ENCODE data around the gene BCKDHB.

The BCKDHB gene

DNA sequence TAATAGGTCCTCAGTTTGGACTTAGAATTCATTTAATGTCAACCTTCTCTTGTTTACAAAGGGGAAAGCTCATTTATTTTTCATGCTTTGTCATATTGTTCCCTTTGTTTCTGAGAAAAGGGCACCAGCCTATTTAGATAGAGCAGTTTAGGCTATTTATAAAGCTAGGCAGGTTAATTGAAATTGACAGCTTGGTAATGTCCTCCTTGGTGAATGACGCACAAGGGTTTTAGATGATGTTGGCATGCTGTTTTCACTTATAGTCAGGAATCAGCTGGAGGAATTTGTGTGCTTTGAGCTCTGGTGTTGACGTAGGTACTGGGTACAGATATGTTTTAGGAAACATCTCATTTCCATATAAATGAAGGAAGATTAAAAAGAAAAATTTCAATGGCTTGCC, 45.2 kb downstream of the BCKDHB start:
- DNase-seq (ENCODE audit: low spot score) = no peak

DNA sequence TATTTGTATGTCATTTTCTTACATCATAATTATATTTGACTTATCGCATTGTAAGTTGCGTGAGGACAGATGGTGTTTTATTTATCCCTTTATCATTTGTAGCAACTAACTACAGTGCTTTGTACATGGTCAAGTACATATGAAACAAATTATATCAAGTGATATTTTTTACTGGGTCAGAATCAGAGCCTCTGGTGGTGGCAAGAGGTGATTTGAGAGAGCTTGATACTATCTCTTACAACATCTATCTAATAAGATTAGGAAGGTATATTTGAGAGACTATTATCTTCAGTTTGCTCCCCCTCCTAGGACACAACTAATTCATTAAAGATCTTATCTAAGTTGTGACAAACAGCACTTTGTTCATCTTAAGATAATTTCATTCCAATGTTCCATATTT, 47.7 kb downstream of the BCKDHB start:
- no peak for DNase-seq (ENCODE audit: low spot score)

DNA sequence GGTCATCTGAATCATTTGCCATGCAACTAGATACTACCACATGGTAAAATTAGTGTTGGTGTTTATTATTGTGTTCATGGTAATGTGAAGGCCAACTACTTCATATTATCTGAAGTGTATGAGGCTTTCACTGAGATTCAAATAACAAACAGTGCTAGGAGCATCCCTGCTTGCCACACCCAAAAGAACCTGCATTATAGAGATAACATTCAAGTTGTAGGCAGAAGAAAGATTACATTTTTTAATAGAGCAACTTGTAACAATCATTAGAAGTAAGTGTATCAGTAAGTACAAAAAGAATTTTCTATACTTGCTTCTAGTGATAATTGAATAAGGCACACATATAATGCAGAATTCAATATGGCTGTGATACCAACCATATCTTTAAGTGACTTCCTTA, 49.8 kb downstream of the BCKDHB start:
- DNase-seq (ENCODE audit: low spot score) = no peak

DNA sequence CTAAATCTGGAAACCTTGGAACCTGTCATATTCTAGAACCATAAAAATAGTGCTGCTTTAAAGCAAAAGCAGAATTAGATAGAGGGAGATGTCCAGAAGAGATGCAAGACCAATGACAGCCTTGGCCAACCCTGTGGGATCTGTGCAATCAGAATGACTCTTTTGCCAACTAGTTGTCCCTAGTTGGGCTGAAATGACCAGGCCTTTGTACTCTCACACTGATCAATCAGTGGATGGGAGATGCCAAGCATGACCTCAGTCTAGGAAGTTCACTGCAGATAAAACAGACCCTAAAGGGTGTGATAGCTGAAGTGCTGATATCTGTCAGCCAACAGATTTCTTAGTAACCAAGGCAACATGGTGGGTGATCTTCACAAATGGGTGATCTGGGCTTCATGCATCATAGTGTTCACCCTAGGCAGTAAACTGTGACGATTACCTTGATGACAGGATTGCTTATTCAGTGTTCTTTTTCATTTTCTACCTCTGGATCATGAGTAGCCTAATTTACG, 52.1 kb downstream of the BCKDHB start:
- no peak for DNase-seq (ENCODE audit: low spot score)

DNA sequence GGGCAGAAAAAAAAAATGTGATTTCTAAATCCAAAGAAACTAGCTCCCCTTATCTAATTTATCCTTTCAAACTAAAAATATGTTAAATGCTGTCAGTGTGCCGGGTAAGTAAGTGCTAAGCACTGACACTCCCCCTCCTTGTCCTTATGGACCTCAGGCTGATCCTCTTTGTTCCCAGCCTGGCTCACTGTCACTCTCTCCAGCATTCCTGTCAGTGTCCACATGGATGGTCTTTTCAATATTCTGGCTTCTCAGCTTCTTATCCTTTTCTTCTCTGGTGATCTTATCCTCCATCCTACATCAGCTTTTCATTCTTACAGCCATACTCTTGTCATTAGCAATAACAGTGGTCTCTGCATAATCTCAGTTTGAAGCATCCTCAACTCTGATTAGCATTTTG, 55.0 kb downstream of the BCKDHB start:
- no peak for DNase-seq (ENCODE audit: low spot score)

DNA sequence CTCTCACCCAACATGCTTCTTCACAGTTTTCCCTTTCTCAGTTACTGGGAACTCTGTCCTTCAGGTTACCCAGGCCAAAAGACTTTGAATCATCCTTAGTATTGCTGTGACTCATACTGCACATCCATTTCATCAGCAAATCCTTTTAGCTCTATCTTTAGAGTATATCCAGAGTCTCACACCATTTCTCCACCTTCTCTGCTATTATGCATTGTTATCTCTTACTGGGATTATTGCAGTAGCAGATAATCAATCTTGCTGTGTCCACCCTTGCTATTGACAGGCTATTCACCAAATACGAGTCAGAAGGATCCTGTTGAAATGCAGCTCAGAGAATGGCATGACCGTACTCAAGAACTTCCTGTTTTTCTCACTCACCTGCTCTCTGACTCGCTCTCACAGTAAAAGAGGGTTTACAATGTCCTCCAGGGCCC, 57.3 kb downstream of the BCKDHB start:
- DNase-seq (ENCODE audit: low spot score) = peak; percentile 11

DNA sequence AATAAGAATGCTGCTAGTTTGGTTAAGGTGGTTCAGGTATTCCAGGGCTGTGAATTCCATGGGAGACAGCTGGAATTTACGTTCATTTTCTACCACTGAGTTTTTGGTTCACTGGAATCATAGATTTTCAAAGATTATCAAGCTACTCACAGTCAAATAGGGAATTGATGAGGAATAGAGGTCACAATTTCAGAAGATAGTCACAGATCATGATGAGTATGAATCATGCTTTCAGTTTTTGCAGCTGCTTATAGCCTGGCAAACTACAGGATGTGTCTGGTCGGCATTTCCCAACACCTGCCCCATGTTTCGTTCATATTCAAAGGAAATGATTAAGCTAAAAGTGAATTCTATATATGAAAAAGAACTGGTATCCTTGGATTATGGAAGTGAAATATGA, 58.7 kb downstream of the BCKDHB start:
- no peak for DNase-seq (ENCODE audit: low spot score)

DNA sequence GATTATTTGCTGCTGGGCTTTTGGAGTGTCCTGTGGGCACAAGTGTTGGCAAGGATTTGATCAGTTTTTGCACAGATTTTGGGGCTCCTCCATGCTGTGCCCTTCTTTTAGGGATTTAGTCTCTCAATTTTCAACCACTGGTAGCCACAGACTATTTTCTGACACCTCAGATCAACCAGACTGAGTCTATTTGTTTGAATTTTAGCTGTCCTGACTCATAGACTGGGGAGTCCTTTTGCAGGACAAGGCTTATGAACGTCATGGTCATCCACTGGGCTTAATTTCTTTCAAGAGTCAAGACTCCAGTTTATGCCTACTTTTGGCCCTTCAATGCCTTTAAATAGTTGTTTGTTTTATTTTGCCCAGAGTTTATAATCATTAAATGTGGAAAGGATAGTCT, 59.3 kb downstream of the BCKDHB start:
- no peak for DNase-seq (ENCODE audit: low spot score)

DNA sequence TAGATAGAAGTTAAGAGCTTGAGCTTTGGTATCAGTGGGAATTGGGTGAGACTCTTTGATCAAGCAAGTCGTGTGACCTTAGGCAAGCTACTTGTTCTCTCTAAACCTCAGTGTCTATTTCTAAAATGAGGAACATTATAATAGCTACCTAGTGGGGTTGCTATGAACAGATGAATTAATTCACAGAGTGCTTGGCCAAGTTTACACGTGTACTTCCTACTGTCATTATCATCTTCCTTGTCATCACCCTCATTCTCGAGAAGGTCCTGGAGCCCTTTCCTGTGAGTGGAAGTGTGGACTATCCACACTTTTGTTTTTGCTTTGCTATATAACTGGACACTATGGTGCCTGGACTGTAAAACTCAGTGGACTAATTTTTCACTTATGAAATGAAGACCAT, 64.0 kb downstream of the BCKDHB start:
- no peak for DNase-seq (ENCODE audit: low spot score)

DNA sequence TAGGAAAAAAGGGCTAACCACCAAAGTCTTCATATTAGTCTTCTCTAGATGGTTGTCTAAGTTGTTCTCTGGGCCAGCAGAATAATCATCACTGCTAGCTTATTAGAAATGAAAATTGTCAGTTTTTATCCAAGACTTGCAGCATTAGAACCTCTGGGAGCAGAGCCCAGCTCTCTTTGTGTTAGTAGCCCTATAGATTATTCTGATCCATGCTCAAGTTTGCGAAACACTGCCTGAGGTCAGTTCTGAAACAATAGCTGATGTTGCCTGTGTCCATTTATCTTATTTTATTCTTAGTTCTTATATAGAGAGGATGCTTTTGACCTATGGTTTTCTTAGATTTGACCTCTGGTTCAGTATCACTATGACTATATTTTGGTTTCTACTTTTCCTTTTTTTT, 66.9 kb downstream of the BCKDHB start:
- DNase-seq (ENCODE audit: low spot score) = no peak

DNA sequence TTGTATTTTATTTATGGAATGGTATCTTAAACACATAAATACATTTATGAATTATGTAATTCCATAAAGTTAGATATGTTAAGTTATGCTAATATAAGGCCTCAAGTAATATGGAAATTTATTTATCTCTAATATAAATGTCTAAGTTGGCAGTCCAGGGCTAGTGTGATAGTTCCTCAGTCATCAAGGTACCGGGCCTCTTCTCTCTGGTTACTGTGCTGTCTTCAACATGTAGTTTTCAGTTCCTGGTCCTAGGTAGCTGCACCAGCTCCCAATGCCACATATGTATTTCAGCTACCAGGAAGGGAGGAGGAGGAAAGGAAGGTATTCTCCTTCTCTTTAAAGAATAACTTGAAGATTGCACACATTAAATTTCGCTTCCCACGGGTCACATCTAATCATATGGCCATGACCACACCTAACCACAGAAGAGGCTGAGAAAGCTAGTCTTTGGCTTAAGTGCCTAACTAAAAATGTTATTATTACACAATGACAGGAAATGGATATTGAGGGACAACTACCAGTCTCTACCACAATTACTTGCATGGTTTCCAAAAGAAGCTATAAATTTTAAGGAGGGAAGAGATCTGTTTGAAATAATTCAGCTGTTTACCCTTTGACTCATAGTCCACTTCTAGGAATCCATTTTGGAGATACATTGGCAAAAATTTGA, 68.6 kb downstream of the BCKDHB start:
- no peak for DNase-seq (ENCODE audit: low spot score)

DNA sequence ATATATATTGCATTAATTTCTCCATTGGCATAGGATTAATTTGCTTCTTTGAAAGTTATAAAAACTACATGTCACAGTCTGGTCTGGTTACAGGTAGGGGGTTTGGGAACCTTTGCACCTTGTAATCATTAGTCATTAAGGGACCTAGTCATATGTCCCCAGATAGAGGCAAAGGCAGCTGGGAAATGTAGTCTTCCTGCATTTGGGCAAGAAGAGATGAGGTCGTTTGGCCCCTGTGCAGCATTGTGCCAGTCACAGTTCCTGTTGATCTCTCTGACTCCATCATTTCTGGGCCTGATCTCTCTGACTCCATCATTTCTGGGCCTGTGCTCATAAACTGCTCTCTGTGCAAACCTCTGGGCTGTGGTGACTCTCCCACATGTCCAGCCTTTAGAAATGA, 73.2 kb downstream of the BCKDHB start:
- no peak for DNase-seq (ENCODE audit: low spot score)

DNA sequence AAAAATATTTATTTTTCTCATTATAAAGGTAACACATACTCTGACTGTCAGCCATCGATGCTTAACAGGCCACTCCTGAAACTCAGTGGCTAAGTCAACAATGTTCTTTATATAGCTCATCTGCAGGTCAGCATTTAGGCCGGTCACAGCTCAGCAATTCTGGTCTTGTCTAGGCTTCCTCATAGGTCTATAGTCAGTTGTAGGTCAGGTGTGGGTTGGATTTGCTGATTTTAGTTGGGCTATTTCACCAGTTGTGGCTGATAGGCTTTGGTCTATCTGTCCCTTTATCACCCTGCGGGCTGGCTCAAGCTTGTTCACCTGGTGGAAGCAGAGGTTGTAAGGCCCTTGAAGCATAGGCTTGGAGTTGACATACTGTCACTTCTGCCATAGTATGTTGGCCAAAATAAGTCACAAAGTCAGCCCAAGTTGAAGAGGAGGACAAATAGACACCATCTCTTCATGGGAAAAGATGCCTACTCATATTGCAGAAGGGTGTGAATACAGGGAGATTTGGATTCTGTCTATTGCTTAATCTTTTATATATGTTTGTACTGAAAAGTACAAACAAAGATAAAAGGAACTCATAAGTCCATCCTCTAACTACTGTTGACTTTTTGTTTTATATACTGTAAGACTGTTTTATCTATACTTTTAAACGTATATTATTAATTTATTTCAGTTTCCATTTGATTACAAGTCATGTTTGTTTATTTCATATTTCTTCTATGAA, 75.0 kb downstream of the BCKDHB start:
- DNase-seq (ENCODE audit: low spot score) = no peak

DNA sequence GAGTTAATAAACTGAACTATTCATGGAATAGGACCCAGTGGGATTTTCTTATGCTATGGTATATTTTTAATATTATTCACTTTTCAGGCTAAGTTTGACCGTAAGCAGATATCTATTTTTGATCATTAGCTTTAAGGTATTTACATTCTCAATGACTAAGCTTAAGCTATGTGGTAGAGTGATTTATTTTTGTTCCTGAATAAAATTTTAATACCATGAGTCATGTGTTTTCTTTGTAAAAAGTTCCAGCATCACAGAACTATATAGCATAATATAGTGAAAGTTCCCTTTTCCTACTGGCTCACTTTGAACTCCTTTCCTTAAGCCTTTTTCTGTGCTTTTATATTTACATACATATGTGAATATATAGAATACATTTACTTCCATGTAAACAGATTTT, 75.8 kb downstream of the BCKDHB start:
- DNase-seq (ENCODE audit: low spot score) = no peak

DNA sequence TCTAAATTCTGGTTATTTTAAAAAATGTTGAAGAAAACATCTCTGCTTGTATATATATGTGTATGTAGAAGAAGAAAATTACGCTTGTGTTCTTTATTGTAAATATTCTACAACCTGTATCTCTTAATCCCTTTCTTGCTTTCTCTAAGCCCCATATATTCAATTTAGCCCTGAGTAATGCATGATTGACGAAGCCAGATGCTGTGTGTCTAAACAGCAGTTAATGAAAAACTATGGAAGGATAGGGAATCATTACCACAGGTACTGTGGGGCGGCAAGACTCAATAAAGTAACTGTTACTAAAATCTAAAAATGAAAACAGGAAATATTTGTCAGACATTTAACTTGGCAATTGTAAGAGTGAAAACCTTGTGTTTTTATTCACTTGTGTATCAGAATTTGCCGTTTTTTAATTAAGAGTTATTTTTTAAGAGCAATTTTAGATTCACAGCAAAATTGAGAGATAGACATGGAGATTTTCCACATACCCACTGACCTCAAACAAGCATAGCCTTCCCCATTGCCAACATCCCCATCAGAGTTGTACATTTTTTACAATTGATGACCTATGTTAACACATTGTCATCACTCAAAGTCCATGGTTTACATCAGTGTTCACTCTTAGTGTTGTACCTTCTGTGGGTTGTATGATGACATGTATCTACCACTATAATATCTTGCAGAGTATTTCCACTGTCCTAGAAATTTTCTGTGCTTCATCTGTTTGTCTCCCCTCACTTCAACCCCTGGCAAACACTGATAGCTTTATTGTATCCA, 76.7 kb downstream of the BCKDHB start:
- DNase-seq (ENCODE audit: low spot score) = no peak

DNA sequence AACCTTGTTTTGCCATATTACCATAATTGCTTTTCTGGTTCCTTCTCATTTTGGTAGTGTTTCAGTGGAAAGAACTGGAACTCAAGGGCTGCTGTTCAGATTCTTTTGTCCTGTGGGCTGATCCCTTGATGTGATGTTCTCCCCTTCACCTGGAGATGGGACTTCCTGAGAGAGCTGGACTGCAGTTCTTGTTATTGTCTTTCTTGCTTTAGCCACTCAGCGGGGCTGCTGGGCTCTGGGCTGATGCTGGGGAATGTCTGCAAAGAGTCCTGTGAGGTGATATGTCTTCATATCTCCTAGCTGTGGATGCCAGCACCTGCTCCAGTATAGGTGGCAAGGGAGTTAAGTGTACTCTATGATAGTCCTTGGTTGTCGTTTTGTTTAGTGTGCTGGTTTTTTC, 79.0 kb downstream of the BCKDHB start:
- DNase-seq (ENCODE audit: low spot score) = no peak

DNA sequence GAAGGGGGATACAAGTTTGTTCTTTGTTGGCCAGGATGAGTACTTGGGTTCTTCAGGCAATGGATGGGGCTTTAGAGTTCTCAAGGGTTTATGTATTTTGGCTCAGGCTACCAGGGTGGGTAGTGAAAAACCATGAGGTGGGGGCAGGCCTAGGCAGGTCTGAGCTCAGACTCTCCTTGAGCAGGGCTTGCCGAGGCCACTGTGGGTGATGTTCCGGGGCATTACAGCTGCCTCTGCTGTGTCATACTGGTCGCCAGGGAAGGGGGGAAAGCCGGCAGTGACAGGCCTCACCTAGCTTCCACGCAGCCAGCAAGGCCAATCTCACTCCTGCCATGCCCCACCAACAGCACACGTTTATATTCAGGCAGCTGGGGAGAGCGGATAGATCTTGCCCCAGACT, 79.6 kb downstream of the BCKDHB start:
- no peak for DNase-seq (ENCODE audit: low spot score)

DNA sequence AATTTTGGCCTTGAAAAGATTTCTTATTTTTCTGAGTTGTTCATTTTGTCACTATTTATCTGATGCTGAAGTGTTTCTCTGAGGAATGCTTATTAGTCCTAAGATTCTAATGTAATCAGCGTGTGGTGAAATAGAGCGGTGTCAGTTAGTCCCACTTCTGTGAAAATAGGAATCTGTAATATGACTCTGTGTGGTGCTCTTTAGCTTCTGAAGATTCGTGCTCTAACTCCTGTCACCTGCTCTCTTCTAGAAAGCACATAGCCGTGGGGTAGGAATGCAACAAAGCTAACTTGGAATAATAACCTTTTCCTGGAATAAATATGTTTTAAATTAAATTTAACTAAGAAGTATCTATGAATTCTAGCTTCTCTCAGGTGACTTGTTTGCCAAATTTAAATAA, 90.4 kb downstream of the BCKDHB start:
- no peak for DNase-seq (ENCODE audit: low spot score)

DNA sequence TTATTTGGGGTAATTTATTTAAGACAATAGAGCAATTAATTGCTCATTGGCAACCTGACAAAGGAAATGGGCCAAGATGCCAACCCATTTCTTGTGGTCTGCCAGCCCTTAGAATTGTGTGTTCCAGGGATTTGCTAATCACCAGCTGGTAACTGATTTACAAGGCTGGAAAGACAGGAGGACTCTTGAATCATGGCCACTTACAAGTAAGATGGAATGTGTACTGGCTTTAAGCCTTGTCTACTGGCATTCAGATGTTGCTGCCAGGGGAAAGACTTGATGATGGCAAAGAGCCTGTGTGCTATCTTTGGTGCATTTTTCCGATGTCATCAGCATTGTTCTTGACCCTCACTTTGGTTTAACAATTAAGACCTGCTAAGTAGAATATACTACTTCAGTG, 91.0 kb downstream of the BCKDHB start:
- DNase-seq (ENCODE audit: low spot score) = no peak

DNA sequence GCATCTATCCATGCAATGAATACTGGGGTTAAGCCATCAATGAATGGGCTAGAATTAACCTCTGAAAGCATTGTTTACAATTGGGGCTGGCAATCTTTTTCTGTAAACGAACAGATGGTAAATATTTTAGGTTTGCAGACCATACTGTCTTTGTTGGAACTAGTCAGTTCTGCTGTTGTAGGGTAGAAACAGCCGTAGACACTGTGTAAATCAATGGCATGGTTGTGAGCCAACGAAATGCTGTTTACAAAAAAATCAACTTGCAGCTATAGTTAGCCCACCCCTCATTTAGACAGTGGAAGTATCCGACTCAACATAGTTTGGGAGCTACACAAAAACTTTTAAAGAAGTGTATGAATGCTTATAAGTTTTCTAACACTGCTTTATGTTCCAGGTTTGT, 91.5 kb downstream of the BCKDHB start:
- no peak for DNase-seq (ENCODE audit: low spot score)

DNA sequence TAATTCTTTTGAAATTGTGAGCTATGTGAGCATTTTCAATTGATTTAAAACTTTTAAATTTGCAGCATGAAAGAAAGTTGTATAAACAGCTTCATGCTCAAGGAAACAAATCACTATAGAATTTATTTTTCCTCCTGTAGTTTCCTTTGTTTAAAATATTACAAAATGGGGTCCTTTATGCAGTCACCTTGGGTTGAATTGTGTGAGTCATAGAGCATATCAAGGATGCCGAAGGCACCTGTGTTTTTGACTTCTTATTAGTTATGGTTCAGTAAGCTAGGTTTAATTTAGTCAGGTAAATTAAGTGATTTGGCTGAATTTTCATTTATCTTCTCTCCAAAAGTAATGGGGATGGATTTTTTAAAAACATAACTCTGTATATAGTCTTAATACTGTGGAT, 96.8 kb downstream of the BCKDHB start:
- no peak for DNase-seq (ENCODE audit: low spot score)

DNA sequence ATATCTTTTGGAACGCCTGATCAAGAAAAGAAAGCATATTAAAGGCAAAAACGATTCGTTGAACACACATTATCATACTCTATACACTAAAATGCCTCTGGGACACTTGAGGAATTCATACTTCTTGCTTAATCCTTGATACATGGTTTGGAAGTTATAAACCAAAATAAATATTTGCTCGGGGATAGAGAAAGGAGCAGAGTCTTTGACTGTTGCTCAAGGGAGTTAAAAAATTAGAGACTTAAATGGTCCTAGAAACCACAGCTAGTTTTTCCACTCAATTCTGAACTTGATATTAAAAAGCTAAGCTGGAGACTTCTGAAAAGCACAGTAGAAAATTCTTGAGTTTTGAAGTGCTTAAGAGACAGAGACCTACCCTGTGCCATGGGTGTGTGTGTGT, 98.9 kb downstream of the BCKDHB start:
- no peak for DNase-seq (ENCODE audit: low spot score)

DNA sequence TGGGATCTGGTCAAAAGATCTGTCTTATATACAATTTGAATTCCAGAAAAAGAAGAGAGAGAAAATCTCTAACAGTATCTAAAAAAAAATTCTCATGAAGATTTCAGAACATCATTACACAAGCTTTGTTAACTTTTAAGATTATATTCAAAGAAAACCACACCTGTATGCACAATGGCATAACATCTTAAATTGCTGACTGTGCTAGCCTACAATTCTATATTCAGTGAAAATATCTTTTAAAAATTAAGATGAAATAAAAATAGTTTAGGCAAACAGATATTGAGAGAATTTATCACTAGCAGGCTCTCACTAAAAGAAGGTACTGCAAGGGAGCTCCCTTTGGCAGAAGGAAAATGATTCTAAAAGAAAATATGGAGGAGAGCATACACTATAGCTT, 100.3 kb downstream of the BCKDHB start:
- no peak for DNase-seq (ENCODE audit: low spot score)
